KMS-11 (cell line): ENCODE results near the gene SNCA.

ENCODE experiments used
- H2AFZ ChIP-seq: fragments of 200-600 bp; sonication (generic); 2 replicates; pipeline ENCODE4 v1.6.1; 2016; ENCODE audit warnings: antibody characterized with exemption, mixed run types, low read depth
- H3K27ac ChIP-seq: fragments of 200-600 bp; sonication (generic); 2 replicates; pipeline ENCODE4 v1.6.1; 2016; ENCODE audit warnings: mild to moderate bottlenecking, mixed run types
- H3K27me3 ChIP-seq: fragments of 200-600 bp; sonication (generic); 2 replicates; pipeline ENCODE4 v1.6.1; 2017; ENCODE audit warnings: mild to moderate bottlenecking, low read depth, mixed run types, moderate library complexity; ENCODE audit not compliant: insufficient read depth
- H3K36me3 ChIP-seq: fragments of 200-600 bp; sonication (generic); 2 replicates; pipeline ENCODE4 v1.6.1; 2017; ENCODE audit warnings: mild to moderate bottlenecking, mixed run types; ENCODE audit not compliant: insufficient read depth
- H3K4me1 ChIP-seq: fragments of 200-600 bp; sonication (generic); 2 replicates; pipeline ENCODE4 v1.6.1; 2016; ENCODE audit warnings: mild to moderate bottlenecking, low read depth, mixed run types; ENCODE audit not compliant: poor library complexity, severe bottlenecking
- H3K4me2 ChIP-seq: fragments of 200-600 bp; sonication (generic); 2 replicates; pipeline ENCODE4 v1.7.0; 2016; ENCODE audit warnings: mild to moderate bottlenecking, mixed run types
- H3K4me3 ChIP-seq: fragments of 200-600 bp; sonication (generic); IDR thresholded peaks from 2 replicates; pipeline ENCODE4 v1.6.1; 2017; ENCODE audit warnings: low read depth, low read length, mixed read lengths; ENCODE audit not compliant: insufficient read depth
- H3K79me2 ChIP-seq: fragments of 200-600 bp; sonication (generic); 2 replicates; pipeline ENCODE4 v1.6.1; 2016; ENCODE audit warnings: low read depth, mixed run types; ENCODE audit not compliant: insufficient read depth
- H3K9ac ChIP-seq: fragments of 200-600 bp; sonication (generic); 2 replicates; pipeline ENCODE4 v1.6.1; 2016; ENCODE audit warnings: mild to moderate bottlenecking, mixed run types
- H4K20me1 ChIP-seq: fragments of 200-600 bp; sonication (generic); 2 replicates; pipeline ENCODE4 v1.6.1; 2016; ENCODE audit warnings: mild to moderate bottlenecking, mixed run types; ENCODE audit not compliant: insufficient read depth
- TF ChIP-seq, protein P1 (sequence below): fragments of 200-600 bp; sonication (generic); conservative IDR thresholded peaks from 2 replicates; pipeline ENCODE4 v1.6.1; 2017; ENCODE audit warnings: low read depth, mild to moderate bottlenecking, antibody characterized with exemption, low read length, moderate library complexity, mixed read lengths

SNCA gene

DNA sequence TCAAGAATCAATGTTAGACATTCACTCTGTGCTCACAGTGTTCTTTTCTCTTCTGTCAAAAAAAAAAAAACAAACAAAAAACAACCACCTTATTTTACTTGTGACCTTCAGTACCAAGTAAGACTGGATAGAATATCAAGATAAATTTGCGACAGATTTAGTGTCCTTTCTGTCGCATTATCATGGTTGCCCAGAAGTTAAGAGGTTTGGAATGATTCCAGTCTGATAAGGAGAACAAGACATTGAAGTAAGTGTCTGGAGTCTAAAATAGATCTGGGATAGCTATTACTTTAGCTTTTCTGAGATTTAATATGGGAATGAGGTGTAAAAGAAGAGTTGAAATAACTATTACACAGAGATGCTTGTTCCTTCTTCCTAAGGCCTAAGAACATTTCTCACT lies 31.7 kb downstream of the SNCA start:
- Histone ChIP-seq H3K27me3 (no peaks in the 10 kb centered on the region), H3K79me2 (no peaks in the 10 kb centered on the region), H3K4me1 (no peaks in the 10 kb centered on the region), H3K36me3 (no peaks in the 10 kb centered on the region), H4K20me1 (no peaks in the 10 kb centered on the region), H2AFZ (no peak overlapping the region), H3K9ac (no peak overlapping the region), H3K27ac (no peak overlapping the region), H3K4me2 (no peak overlapping the region), H3K4me3 (no peak overlapping the region)
- TF ChIP-seq, protein P1, sequence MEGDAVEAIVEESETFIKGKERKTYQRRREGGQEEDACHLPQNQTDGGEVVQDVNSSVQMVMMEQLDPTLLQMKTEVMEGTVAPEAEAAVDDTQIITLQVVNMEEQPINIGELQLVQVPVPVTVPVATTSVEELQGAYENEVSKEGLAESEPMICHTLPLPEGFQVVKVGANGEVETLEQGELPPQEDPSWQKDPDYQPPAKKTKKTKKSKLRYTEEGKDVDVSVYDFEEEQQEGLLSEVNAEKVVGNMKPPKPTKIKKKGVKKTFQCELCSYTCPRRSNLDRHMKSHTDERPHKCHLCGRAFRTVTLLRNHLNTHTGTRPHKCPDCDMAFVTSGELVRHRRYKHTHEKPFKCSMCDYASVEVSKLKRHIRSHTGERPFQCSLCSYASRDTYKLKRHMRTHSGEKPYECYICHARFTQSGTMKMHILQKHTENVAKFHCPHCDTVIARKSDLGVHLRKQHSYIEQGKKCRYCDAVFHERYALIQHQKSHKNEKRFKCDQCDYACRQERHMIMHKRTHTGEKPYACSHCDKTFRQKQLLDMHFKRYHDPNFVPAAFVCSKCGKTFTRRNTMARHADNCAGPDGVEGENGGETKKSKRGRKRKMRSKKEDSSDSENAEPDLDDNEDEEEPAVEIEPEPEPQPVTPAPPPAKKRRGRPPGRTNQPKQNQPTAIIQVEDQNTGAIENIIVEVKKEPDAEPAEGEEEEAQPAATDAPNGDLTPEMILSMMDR, result no peak

DNA sequence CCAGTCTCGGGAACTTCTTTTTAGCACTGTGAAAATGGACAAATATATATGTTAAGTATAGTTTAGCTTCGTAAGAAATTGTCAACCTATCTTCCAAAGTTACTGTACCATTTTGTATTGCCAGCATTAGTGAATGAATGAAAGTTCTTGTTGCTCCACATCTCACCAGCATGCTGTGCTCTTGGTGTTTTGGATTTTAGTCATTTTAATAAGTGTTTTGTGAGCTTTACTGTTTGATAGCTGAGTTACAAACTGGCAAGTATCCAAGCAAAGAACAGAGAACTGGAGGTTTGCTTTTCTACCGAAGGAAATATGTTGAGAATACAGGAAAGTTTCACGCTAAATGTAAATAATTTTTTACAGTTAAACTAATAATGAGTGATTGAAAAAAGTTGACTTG lies 33.0 kb downstream of the SNCA start:
- Histone ChIP-seq H3K9ac (no peak overlapping the region), H3K79me2 (no peaks in the 10 kb centered on the region), H3K4me2 (no peak overlapping the region), H4K20me1 (no peaks in the 10 kb centered on the region), H2AFZ (no peak overlapping the region), H3K27me3 (no peaks in the 10 kb centered on the region), H3K27ac (no peak overlapping the region), H3K4me1 (no peaks in the 10 kb centered on the region), H3K4me3 (no peak overlapping the region), H3K36me3 (no peaks in the 10 kb centered on the region)
- TF ChIP-seq, protein P1, result no peak

DNA sequence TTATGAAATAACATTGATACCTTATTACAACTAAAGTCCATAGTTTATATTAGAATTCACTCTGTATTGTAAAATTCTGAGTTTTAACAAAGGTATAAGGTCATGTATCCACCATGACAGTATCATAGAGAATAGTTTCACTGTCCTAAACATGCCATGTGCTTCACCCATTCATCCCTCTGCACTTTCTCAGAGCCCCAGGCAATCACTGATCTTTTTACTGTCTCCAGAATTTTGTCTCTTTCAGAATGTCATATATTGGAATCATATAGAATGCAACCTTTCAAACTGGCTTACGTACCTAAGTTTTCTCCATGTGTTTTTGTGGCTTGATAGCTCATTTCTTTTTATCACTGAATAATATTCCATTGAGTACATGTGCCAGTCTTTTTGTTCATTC lies 33.9 kb downstream of the SNCA start:
- H3K27ac ChIP-seq, result no peak overlapping the region
- H3K9ac ChIP-seq, result no peak overlapping the region
- H4K20me1 ChIP-seq, result no peaks in the 10 kb centered on the region
- H3K27me3 ChIP-seq, result no peaks in the 10 kb centered on the region
- H3K36me3 ChIP-seq, result no peaks in the 10 kb centered on the region
- H3K4me1 ChIP-seq, result no peaks in the 10 kb centered on the region
- H3K4me3 ChIP-seq, result no peak overlapping the region
- no peak overlapping the region for H3K4me2 ChIP-seq
- TF ChIP-seq, protein P1, result no peak
- H2AFZ ChIP-seq, result no peak overlapping the region
- no peaks in the 10 kb centered on the region for H3K79me2 ChIP-seq

DNA sequence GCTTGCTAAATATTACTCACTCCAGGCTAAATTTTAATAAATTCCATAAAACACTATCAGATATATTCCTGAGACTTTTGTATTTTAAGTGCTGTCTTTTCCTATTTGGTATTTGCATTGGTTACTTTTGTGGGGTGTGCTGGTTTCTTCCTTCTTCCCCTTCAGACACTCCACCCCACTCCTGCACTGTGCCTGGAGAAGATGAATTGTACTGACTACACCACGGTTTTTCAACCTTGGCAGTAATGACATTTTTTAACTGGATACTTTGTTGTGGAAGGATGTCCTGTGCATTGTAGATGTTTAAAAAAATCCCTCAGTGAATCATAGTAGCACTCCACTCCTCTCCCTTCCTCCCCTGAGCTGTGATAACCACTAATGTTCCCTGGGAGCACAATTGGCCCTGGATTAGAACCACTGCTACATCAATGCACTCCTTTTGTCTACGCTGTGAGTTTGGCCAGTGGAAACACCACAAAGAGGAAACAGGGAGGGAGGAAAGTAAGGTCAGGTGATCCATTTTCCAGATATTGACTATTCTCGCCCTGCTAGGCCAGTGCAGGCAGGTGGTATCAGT lies 36.3 kb downstream of the SNCA start:
- Histone ChIP-seq H3K4me2 (no peak overlapping the region), H3K9ac (no peak overlapping the region), H3K4me1 (no peaks in the 10 kb centered on the region), H4K20me1 (no peaks in the 10 kb centered on the region), H2AFZ (no peak overlapping the region), H3K36me3 (no peaks in the 10 kb centered on the region), H3K27me3 (no peaks in the 10 kb centered on the region), H3K27ac (no peak overlapping the region), H3K4me3 (no peak overlapping the region), H3K79me2 (no peaks in the 10 kb centered on the region)
- TF ChIP-seq, protein P1, result no peak
